Activated CD8-positive, alpha-beta memory T cell treated with anti-CD3 and anti-CD28 coated beads, Interleukin-2, amount 50 U/mL, for 4 hours (primary cell): Measurements from ENCODE around the gene TMTC1.

Experiments used
- DNase-seq: peaks from one replicate; pipeline ENCODE4 v3.0.0-alpha.2; 2020

TMTC1 gene

DNA sequence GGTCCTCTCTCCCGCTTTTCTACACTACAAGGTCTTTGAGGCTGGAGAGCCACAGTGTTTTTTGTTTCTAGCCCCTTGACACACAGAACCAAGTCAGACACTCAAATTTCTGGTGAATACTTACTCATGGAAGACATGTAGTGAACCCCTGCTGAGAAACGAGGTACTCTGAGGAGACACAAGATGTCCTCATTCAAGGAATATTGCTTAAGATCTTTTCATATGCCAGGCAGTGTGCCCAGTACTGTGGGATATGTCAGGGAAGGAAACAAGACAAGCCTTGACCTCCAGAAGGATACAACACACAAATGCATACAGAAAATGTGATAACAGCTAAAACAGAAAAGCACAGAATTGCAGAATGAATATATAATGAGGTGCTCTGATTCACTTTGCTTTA lies 75.9 kb downstream of the TMTC1 start:
- DNase-seq = no peak

DNA sequence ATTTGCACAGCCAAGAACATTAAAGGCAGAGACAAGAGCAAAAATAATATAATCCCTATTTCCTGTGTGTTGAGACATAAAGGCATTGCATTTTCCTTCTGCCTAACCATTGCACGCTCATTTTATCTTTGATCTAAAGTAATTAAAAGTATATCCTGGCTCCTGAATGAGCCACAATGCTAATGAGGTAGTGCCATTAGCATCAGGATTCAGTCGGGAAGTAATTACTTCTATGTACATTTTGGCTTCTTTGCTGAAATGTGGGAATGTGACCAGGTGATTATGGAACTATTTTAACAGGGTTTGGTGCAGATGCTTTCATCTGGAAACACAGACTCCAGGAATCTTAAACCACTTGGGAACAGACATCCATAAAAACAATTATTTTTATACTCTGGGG lies 77.4 kb downstream of the TMTC1 start:
- no peak for DNase-seq

- no peak for DNase-seq
These were observed 80.2 kb downstream of the TMTC1 start for GRCh38 chr12:29703528-29703927.

DNA sequence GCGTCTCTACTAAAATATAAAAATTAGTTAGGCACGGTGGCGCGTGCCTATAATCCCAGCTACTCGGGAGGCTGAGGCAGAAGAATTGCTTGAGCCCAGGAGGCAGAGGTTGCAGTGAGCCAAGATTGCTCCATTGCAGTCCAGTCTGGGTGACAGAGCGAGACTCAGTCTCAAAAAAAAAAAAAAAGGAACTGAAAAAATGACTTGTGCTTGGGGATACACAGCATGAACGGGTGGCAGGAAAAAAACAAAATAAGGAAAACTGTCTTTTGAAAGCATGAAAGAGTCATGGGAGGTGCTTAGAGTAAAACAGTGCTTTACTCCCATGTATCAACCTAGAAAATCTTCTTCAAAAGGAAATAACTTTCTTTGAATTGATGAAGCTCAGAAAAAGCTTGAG lies 80.8 kb downstream of the TMTC1 start:
- no peak for DNase-seq

GRCh38 chr12:29702222-29702621 lies 81.5 kb downstream of the TMTC1 start:
- DNase-seq = no peak

DNA sequence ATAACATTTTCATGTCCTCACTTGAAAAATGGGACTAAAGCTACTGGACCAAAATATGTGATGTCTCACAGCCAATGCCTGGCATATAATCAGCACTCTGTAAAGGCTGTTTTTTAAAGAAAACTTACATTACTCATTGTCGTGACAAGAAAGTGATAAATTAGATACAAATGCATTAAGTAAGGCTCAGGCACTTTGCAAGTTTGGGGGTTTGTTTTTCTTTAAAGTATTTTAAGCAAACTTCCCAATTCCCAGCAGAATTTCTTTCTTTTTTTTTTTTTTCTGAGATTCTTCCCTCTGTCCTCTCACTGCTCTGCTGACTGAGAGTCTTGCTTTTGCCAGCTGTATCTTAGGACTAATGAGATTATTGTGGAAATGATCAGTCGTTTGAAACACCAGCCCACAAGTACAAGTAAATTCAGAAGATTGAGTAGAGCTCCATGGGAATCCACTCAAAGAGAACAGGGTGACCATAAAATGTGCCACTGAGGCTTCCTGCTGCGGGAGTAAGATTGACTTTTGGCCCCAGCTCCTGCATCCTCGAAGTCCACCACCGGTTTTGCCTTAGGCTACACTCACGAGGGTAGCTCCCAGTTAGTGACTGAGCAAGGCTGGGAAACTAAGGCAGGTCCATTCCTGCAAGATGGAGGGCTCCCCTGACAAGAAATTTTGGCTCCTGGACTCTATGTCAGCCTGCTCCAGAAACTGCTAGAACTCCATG lies 82.8 kb downstream of the TMTC1 start:
- DNase-seq = no peak

DNA sequence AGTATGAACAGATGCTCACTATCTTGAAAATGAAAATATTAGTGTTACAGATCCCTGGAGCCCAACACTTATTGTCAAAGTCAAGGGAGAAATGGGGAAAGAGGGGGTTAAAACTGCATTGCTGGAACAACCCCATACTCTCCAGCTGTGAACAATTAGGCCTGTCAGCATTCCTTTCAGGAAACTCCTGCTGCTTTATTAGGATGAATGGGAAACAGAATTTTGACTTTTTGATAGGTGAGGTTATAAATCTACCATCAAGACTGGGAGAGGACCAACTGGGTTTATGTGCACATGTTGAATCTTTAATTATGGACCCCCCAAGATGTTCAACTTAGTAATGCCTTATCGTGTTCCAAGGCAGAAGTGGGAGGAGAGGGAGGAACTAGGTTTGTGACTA lies 85.0 kb downstream of the TMTC1 start:
- no peak for DNase-seq

DNA sequence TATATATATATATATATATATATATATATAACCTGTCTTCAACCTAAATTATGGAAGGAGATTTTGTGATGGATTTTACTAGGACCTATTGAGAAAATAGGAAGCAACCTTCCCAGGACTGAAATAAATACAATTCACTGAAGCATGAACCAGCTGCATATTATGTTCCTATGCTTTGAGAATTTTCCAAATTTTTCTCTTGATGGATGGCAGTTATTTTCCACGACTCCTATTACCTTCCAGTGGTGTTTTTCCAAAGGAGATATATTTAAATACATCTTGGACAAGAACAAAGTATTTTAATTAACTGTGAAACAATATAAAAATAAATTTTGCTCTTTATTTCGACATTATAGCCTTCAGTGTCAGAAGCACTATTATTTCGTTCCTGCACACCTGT lies 87.9 kb downstream of the TMTC1 start:
- DNase-seq = no peak

DNA sequence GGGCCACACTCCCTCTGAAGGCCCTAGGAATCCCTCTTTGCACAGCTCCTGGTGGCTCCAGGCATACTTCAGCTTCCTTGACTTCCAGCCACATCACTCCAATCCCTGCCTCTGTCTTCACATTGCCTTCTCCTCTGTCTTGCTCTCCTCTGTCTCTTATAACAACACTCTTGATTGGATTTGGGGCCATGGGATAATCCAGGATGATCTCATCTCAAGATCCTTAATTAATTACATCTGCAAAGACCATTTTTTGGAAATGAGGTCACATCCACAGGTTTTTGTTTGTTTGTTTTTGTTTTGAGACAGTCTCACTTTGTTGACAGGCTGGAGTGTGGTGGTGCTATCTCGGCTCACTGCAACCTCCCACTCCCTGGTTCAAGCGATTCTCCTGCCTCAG lies 88.7 kb downstream of the TMTC1 start:
- no peak for DNase-seq

DNA sequence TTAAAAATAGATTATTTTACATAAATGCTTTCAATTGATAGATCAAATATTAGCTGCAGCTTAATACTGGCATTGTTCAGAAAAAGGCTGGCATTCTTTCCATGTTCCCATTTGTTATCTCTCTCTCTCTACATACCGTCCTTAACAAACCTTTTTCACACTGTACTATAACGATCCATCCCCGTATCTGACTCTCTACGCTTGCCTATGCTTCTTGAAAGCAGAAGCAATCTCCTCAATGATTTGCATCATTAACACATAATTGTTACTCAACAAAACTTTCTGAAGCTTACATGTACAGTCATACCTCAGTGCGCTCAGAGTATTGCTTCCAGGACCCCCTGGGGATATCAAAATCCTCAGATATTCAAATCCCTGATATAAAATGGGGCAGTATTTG lies 89.7 kb downstream of the TMTC1 start:
- no peak for DNase-seq

DNA sequence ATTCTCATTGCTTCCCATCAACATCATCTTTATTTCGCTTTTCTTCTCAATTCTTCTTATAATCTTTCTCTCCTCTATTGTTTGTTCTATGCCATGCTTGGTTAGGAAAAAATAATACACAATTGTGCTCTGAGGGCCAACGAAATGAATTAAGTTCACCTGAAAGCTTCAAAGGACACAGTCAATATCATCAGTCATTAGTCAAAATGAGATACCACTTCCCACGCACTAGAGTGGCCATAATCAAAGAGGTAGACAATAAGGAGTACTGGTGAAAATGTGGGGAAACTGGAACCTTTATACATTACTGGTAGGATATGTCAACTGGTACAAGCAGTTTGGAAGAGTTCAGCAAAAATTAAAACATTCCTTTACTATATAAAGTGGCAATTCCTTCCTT lies 91.5 kb downstream of the TMTC1 start:
- no peak for DNase-seq

GRCh38 chr12:29691161-29691854 lies 92.4 kb downstream of the TMTC1 start:
- no peak for DNase-seq

GRCh38 chr12:29690728-29691127 lies 93.0 kb downstream of the TMTC1 start:
- DNase-seq = no peak

GRCh38 chr12:29688914-29689313 lies 94.8 kb downstream of the TMTC1 start:
- no peak for DNase-seq

DNA sequence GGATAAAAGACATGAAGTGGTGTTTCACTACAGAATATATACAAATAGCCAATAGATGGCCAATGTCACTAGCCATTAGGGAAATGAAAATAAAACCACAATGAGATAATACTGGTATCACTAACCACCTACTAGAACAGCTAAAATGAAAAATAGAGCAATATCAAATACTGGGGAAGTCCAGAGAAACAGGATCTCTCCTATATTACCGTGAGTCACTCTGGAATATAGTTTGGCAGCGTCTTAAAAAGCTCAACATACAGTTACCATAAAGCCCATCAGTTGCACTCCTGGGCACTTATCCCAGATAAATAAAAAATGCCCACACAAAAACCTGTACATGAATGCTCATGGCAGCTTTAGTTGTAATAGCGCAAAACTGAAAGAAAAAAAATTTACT lies 101.7 kb downstream of the TMTC1 start:
- no peak for DNase-seq

- no peak for DNase-seq
These were observed 102.4 kb downstream of the TMTC1 start for GRCh38 chr12:29681370-29681769.

DNA sequence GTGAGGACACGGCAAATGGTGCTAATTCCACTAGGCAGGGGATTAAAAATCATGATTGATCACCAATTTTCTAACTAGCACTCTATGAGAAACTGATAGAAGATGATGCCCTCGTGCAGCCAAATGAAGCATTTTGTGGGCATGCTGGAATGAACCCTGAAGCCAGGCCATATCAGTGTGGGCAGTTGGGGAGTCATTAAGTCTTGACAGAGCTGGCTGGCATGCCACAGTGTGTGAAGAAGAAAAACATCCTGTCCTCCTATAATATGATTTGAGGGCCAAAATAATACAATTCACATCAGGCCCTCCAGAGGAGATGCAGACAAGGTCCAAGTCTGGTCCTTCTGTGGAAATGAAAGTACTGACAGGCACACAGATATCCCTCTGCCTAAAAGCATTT lies 107.1 kb downstream of the TMTC1 start:
- DNase-seq = no peak

DNA sequence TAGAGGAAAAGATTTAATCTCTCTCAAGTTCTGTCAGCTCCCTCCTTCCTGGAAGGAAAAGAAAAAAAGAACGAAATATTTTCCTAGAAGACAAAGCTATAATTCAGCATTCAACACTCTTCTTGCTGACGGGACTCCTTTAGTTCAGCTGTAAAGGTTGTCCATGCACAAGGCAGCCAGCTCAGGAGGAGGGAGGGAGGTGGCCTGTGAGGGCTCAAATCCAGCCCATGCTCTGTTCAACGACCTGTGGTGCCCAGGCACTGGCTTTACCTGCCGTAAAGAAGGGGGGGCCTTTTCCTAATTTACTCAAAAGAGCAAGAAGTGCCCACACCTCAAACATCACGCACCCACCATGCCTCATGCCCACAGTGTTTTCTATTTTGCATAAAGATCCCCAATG lies 109.3 kb downstream of the TMTC1 start:
- no peak for DNase-seq

DNA sequence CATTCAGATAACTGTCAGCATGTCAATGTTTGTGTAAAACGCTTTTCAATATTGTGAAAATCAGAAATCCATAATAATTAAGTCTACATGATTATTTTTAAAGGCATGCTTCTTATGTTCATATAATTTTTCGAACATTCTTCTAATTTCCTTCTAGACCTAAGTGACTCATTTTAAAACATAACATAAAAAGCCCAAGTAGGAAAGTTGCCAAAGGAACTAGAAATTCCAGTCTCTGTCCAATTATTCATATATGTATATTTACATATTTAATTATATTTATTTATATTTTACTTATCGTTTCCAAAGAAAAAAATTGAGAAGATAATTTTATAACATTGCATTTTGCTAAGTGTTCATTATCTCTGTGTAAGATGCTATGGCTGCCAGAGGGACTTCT lies 110.4 kb downstream of the TMTC1 start:
- no peak for DNase-seq

GRCh38 chr12:29672580-29672979 lies 111.2 kb downstream of the TMTC1 start:
- no peak for DNase-seq

DNA sequence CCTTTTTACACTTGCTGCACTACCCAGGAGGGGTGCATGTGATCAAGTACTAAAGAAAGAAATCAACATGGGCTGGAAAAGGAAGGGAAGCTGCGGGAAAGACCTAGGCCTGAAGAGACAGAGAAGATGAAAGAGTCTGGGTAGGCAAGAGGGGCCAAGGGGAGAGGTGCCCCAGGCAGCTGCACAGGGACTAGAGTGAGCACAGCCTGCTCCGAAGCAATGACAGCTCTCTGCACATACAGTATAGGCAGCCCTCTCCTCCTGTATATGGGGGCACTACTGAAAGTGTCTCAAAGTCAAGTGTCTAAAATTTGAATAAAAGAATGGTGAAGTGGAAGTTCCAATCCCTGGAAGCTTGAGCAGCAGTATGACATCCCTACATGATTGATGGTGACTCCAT lies 112.0 kb downstream of the TMTC1 start:
- no peak for DNase-seq

DNA sequence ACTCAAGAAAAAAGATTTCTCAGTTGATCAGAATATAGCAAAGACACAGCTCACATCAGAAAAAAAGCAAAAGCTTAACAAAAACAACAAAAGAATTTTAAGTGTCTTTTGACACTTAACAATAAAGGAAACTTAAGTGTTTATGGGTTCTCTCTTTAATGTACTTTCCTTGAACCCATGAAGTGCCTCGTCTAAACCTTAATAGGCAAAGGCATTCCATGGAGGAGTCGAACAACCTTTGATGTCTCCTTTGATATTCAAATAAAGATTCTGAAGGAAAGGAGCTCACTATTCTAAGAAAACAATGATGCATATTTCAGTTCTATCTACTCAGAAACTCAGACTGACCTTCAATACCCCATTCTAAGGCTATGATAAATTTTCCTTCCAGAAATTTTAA lies 116.7 kb downstream of the TMTC1 start:
- no peak for DNase-seq

GRCh38 chr12:29665107-29665506 lies 118.6 kb downstream of the TMTC1 start:
- DNase-seq = no peak

DNA sequence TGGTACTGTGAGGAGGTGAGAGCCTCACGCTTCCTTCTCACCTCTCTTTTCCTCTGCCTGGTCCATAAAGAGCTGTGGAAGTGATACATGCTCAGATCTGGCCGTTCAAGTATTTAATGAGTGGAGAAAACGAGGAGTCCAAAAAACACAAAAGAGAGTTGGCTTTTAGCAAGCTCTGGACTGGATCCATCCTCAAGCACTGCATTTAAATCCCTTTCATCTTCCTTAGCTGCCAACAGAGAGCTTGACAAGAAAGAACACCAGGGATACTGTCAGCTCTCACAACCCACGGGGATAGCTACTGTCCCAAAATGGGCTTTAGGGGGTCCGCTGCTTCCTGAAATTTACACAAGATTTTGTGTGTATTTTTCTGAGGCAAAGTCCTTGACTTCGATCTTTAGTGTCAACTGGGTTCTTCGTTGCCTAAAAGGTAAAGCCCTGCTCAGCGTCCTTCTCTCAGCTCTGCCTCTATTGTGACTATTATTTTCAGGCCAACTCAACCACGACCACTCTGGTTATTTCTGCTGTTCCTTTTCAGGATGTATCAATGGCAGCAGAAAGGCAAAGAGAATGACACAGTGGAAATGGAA lies 120.9 kb downstream of the TMTC1 start:
- DNase-seq = no peak

GRCh38 chr12:29660847-29661246 lies 122.9 kb downstream of the TMTC1 start:
- no peak for DNase-seq
